DND-41 (cell line): ENCODE data around the gene ZRANB3.

ENCODE experiments used
- ATAC-seq: fragments of 200-7000 bp; cut with Tn5 transposase; 3 replicates; pipeline ENCODE4 v1.9.1; 2021; ENCODE audit warnings: low read depth; ENCODE audit not compliant: insufficient read depth
- DNase-seq: peaks from one replicate; pipeline ENCODE4 v3.0.0-alpha.2; 2020
- H2AFZ ChIP-seq: 2 replicates; pipeline ENCODE4 v1.6.0; 2012; ENCODE audit warnings: low read depth, low read length
- H3K27ac ChIP-seq: 2 replicates; pipeline ENCODE4 v1.5.1; 2012; ENCODE audit warnings: low read length, inconsistent platforms
- H3K27me3 ChIP-seq: fragments of 200-600 bp; sonication (generic); 2 replicates; pipeline ENCODE4 v1.6.0; 2012; ENCODE audit warnings: low read length, mild to moderate bottlenecking, inconsistent platforms; ENCODE audit not compliant: insufficient read depth, poor library complexity
- H3K36me3 ChIP-seq: 2 replicates; pipeline ENCODE4 v1.5.1; 2012; ENCODE audit warnings: low read length, inconsistent platforms; ENCODE audit not compliant: insufficient read depth
- H3K4me1 ChIP-seq: 2 replicates; pipeline ENCODE4 v1.5.1; 2012; ENCODE audit warnings: mild to moderate bottlenecking, low read length; ENCODE audit not compliant: insufficient read depth
- H3K4me2 ChIP-seq: 2 replicates; pipeline ENCODE4 v1.6.0; 2012; ENCODE audit warnings: mild to moderate bottlenecking, moderate library complexity, low read length, inconsistent platforms; ENCODE audit not compliant: insufficient read depth
- H3K4me3 ChIP-seq, 2 experiments: fragments of 200-600 bp in 1 of 2; shearing (Covaris generic) in 1 of 2; 2 replicates each; pipeline ENCODE4 v1.5.1; 2012 to 2016; ENCODE audit warnings: inconsistent platforms in 2 of 2, low read length in 2 of 2, mild to moderate bottlenecking in 2 of 2, low read depth in 1 of 2, moderate library complexity in 1 of 2
- H3K79me2 ChIP-seq: 2 replicates; pipeline ENCODE4 v1.6.0; 2012; ENCODE audit warnings: low read length, inconsistent platforms; ENCODE audit not compliant: insufficient read depth
- H3K9ac ChIP-seq: 2 replicates; pipeline ENCODE4 v1.6.0; 2012; ENCODE audit warnings: low read depth, mild to moderate bottlenecking, inconsistent platforms, low read length, moderate library complexity
- H3K9me3 ChIP-seq: 2 replicates; pipeline ENCODE4 v1.5.1; 2012; ENCODE audit warnings: low read length, moderate library complexity, mild to moderate bottlenecking, inconsistent platforms; ENCODE audit not compliant: insufficient read depth, severe bottlenecking
- H4K20me1 ChIP-seq: 2 replicates; pipeline ENCODE4 v1.6.0; 2012; ENCODE audit warnings: low read length; ENCODE audit not compliant: insufficient read depth
- CTCF ChIP-seq: IDR thresholded peaks from 2 replicates; pipeline ENCODE4 v1.5.1; 2012; ENCODE audit warnings: borderline replicate concordance, low read length, moderate library complexity, mild to moderate bottlenecking; ENCODE audit not compliant: poor library complexity, severe bottlenecking; ENCODE audit errors: extremely low read depth
- EZH2 ChIP-seq: IDR thresholded peaks from 3 replicates; pipeline ENCODE4 v1.6.1; 2012; ENCODE audit warnings: borderline replicate concordance, low read depth, mild to moderate bottlenecking, moderate library complexity, low read length, inconsistent platforms; ENCODE audit not compliant: severe bottlenecking

Gene ZRANB3

GRCh38 chr2:135096665-135097446 lies 434.2 kb downstream of the ZRANB3 start:
- Histone ChIP-seq H3K36me3 (peaks cover 33% of the 10 kb centered on the region; the same call in 1 of the 2 replicates), H3K27me3 (no peaks in the 10 kb centered on the region), H3K4me2 (no peak overlapping the region), H3K9me3 (no peaks in the 10 kb centered on the region), H4K20me1 (no peaks in the 10 kb centered on the region), H3K4me1 (no peaks in the 10 kb centered on the region), H3K4me3 (no peak overlapping the region), H2AFZ (no peak overlapping the region), H3K9ac (no peak overlapping the region), H3K79me2 (no peaks in the 10 kb centered on the region), H3K27ac (no peak overlapping the region)
- no peak for TF ChIP-seq EZH2
- TF ChIP-seq CTCF: no peak
- DNase-seq (no peak), ATAC-seq (no peak)

- no peak overlapping the region for H3K4me3 ChIP-seq
- H3K9me3 ChIP-seq: no peaks in the 10 kb centered on the region
- no peaks in the 10 kb centered on the region for H3K4me1 ChIP-seq
- H2AFZ ChIP-seq: no peak overlapping the region
- H3K36me3 ChIP-seq: peaks cover 27% of the 10 kb centered on the region; the same call in 1 of the 2 replicates
- H3K4me2 ChIP-seq: no peak overlapping the region
- H4K20me1 ChIP-seq: no peaks in the 10 kb centered on the region
- H3K27me3 ChIP-seq: no peaks in the 10 kb centered on the region
- DNase-seq: no peak
- ATAC-seq: no peak
- H3K27ac ChIP-seq: no peak overlapping the region
- no peak overlapping the region for H3K9ac ChIP-seq
- no peaks in the 10 kb centered on the region for H3K79me2 ChIP-seq
- TF ChIP-seq EZH2 (no peak), CTCF (no peak)
These were observed 435.4 kb downstream of the ZRANB3 start for GRCh38 chr2:135095591-135095990.

- no peaks in the 10 kb centered on the region for H3K4me1 ChIP-seq
- TF ChIP-seq CTCF (no peak), EZH2 (no peak)
- no peaks in the 10 kb centered on the region for H4K20me1 ChIP-seq
- no peak overlapping the region for H3K9ac ChIP-seq
- no peak overlapping the region for H3K27ac ChIP-seq
- DNase-seq (no peak), ATAC-seq (no peak)
- no peak overlapping the region for H3K4me3 ChIP-seq
- no peaks in the 10 kb centered on the region for H3K79me2 ChIP-seq
- H3K36me3 ChIP-seq: peaks cover 21% of the 10 kb centered on the region; the same call in 1 of the 2 replicates
- H2AFZ ChIP-seq: no peak overlapping the region
- no peak overlapping the region for H3K4me2 ChIP-seq
- no peaks in the 10 kb centered on the region for H3K9me3 ChIP-seq
- H3K27me3 ChIP-seq: no peaks in the 10 kb centered on the region
These were observed 436.5 kb downstream of the ZRANB3 start for GRCh38 chr2:135094508-135094907.
